Lower leg skin (tissue), 3 donors: ENCODE data around the gene ZNF526.

ENCODE experiments used
- CTCF ChIP-seq, 3 donors: fragments of 450-650 bp; IDR thresholded peaks; one replicate each; pipeline ENCODE4 v1.5.1; 2016; ENCODE audit warnings: antibody characterized with exemption in 3 of 3, mild to moderate bottlenecking in 3 of 3, moderate library complexity in 2 of 3
- POLR2A ChIP-seq, 2 donors: fragments of 450-650 bp; IDR thresholded peaks; one replicate each; pipeline ENCODE4 v1.6.1; 2016 to 2017; ENCODE audit warnings: antibody characterized with exemption in 2 of 2, mild to moderate bottlenecking in 1 of 2, moderate library complexity in 1 of 2

- TF ChIP-seq CTCF (IDR thresholded peaks at IDR 0.05) (no peak), POLR2A (IDR thresholded peaks at IDR 0.05) (no peak)
These were observed 13.0 kb upstream of the ZNF526 start for GRCh38 chr19:42206871-42207755.
